ENCODE measurements around the gene ARPIN.

DNA sequence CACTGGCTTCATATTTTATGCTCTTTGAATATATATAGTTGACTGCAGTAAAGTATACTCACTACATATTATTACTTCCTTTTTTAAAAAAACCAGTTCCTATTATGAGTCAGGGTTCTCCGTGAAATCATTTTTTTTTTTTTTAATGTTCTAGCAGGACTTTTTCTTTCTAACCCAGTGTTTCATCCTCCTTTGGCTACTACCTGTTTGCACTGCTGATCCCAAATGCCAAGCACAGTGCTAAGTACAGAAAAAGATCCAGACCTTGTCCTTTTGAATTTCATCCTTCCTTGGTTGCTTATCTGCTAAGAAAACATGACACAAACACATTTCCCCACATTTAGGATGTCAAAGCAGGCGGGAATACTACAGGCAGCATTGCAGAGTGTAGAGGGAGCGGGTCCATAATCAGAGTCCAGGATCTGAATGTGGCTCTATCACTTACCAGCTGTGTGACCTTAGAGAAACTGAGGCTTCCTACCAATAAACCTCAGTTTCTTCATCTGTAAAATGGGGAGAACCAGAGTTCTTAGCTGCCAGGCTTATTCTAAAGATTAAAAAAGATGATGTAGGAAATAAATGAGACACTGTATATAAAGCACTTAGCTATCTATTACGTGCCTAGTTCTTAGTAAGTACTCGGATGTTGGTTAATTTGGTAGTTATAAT lies 60.9 kb downstream of the ARPIN start:
- no peak for TF ChIP-seq CEBPB (IDR thresholded peaks at IDR 0.05)
- TF ChIP-seq FOXM1 (IDR thresholded peaks at IDR 0.05; ENCODE audit: borderline replicate concordance, low read depth), result no peak
- no peak for TF ChIP-seq ZBTB7A (IDR thresholded peaks at IDR 0.05; ENCODE audit: low read depth)
- no peak for TF ChIP-seq CREB1 (IDR thresholded peaks at IDR 0.05; ENCODE audit: low read depth)
- TF ChIP-seq TAF1 (IDR thresholded peaks at IDR 0.05; ENCODE audit: low read depth), result no peak
- TF ChIP-seq, protein P1, sequence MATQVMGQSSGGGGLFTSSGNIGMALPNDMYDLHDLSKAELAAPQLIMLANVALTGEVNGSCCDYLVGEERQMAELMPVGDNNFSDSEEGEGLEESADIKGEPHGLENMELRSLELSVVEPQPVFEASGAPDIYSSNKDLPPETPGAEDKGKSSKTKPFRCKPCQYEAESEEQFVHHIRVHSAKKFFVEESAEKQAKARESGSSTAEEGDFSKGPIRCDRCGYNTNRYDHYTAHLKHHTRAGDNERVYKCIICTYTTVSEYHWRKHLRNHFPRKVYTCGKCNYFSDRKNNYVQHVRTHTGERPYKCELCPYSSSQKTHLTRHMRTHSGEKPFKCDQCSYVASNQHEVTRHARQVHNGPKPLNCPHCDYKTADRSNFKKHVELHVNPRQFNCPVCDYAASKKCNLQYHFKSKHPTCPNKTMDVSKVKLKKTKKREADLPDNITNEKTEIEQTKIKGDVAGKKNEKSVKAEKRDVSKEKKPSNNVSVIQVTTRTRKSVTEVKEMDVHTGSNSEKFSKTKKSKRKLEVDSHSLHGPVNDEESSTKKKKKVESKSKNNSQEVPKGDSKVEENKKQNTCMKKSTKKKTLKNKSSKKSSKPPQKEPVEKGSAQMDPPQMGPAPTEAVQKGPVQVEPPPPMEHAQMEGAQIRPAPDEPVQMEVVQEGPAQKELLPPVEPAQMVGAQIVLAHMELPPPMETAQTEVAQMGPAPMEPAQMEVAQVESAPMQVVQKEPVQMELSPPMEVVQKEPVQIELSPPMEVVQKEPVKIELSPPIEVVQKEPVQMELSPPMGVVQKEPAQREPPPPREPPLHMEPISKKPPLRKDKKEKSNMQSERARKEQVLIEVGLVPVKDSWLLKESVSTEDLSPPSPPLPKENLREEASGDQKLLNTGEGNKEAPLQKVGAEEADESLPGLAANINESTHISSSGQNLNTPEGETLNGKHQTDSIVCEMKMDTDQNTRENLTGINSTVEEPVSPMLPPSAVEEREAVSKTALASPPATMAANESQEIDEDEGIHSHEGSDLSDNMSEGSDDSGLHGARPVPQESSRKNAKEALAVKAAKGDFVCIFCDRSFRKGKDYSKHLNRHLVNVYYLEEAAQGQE (IDR thresholded peaks at IDR 0.05; ENCODE audit: low read depth), result no peak
- TF ChIP-seq, protein P2, sequence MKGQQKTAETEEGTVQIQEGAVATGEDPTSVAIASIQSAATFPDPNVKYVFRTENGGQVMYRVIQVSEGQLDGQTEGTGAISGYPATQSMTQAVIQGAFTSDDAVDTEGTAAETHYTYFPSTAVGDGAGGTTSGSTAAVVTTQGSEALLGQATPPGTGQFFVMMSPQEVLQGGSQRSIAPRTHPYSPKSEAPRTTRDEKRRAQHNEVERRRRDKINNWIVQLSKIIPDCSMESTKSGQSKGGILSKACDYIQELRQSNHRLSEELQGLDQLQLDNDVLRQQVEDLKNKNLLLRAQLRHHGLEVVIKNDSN (IDR thresholded peaks at IDR 0.05), result no peak
- TF ChIP-seq EGR1 (IDR thresholded peaks at IDR 0.05), result no peak
- no peak for TF ChIP-seq RAD21 (IDR thresholded peaks at IDR 0.05; ENCODE audit: low read depth)
- no peak for TF ChIP-seq EP300 (IDR thresholded peaks at IDR 0.05; ENCODE audit: borderline replicate concordance)
- TF ChIP-seq, protein P3, sequence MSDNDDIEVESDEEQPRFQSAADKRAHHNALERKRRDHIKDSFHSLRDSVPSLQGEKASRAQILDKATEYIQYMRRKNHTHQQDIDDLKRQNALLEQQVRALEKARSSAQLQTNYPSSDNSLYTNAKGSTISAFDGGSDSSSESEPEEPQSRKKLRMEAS (IDR thresholded peaks at IDR 0.05), result no peak
